NB4 (cell line): ENCODE data around the gene CNTNAP2.

Source experiments
- TF ChIP-seq, protein P1 (sequence below): IDR thresholded peaks from one replicate; pipeline ENCODE4 v1.5.1; 2012; ENCODE audit warnings: low read depth, low read length
- TF ChIP-seq, protein P2 (sequence below): IDR thresholded peaks from 2 replicates; pipeline ENCODE4 v1.6.1; 2011; ENCODE audit warnings: low read depth, low read length

DNA sequence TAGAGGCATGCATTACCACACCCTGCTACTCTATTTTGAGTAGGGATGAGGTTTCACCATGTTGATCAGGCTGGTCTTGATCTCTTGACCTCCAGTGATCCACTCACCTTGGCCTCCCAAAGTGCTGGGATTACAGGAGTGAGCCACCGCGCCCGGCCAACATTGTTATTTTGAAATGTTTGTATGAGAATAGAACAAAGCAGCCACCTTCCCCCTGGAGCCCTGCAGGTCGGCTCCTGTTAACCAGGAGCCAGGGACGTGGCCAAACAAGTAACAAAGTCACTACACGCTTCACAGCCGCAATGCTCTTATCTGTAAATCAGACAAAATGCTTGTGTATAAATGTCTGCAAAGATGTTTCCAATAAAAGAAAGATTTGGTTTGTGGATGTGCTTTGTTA lies 295.4 kb downstream of the CNTNAP2 start:
- TF ChIP-seq, protein P1, sequence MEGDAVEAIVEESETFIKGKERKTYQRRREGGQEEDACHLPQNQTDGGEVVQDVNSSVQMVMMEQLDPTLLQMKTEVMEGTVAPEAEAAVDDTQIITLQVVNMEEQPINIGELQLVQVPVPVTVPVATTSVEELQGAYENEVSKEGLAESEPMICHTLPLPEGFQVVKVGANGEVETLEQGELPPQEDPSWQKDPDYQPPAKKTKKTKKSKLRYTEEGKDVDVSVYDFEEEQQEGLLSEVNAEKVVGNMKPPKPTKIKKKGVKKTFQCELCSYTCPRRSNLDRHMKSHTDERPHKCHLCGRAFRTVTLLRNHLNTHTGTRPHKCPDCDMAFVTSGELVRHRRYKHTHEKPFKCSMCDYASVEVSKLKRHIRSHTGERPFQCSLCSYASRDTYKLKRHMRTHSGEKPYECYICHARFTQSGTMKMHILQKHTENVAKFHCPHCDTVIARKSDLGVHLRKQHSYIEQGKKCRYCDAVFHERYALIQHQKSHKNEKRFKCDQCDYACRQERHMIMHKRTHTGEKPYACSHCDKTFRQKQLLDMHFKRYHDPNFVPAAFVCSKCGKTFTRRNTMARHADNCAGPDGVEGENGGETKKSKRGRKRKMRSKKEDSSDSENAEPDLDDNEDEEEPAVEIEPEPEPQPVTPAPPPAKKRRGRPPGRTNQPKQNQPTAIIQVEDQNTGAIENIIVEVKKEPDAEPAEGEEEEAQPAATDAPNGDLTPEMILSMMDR: no peak
- TF ChIP-seq, protein P2, sequence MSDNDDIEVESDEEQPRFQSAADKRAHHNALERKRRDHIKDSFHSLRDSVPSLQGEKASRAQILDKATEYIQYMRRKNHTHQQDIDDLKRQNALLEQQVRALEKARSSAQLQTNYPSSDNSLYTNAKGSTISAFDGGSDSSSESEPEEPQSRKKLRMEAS: no peak
